ENCODE data around the gene NHSL2.

NHSL2 gene

DNA sequence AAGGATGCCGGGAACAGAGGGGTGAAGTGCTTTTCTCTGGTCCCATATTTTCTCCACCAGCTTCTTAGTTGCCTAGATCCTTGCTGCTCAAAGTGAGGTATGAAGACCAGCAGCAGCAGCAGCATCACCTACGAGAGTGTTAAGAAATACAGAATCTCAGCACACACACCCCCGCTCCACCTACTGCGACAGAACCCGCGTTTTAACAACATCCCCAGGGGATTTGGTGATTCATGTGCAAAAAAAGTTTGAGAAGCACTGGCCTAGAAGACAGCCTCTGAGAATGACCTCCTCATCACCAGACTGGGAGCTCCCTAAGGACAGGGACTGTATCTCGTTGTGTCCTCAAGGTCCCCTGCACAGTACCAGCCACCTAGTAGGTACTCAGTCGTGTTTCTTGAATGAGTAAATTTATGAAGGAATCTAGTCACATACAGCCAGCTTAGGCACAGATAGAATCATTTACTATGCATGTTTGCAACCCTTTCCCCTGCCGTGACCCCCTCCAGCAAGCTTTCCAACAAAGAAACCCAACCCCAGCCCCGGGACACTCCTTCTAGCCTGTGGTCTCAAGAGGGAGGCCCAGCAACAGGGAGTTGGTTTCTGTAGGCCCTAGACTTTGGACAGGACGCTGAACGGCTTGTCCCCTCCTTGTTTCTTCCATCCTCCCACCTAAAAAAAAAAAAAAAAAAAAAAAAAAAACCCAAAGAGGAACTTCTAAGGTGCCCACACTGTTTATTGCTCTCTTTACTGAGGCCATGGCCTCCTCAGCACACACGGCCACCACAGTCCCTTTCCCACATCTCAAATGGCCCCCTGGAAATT, 199.6 kb downstream of the NHSL2 start:
- DNase-seq (ENCODE audit: low read depth) = no peak

DNA sequence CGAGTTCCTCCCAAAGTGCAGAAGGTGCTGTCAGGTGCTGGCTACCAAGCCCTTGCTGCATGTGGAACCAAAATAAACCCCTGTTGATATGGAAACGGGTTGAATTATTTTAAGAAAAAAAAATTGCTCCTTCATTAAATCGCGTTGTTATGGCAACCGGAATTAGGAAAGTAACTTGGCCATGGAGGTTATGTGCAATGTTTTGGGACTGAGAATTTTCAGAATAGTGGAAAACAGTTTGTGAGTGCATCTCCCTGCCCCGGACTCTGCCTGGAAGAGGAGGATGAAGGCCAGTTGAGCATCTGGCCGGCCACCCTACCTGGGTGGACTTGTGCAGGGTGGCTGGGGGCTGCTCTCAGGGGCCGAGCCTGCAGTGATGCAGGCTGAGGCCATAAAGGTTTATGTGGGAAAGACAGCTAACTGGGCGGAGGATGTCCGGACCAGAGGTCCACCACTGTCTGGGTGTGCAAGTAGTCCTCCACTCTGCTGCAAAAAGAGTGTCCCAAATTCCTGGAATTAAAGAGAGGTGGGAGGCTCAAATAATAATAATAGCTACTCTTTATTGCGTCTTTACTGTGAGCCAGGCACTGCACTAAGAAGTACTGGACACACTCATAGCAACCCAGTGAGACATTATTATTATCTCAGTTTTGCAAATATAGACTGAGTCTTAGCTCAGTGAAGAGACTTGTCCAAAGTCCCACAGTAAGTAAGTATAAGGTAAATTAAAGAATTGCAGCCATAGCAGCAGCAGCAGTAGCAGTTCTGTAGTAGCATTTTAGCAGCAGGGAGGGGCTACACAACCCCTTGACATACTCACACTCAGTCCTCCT, 200.4 kb downstream of the NHSL2 start:
- no peak for DNase-seq (ENCODE audit: low read depth)

DNA sequence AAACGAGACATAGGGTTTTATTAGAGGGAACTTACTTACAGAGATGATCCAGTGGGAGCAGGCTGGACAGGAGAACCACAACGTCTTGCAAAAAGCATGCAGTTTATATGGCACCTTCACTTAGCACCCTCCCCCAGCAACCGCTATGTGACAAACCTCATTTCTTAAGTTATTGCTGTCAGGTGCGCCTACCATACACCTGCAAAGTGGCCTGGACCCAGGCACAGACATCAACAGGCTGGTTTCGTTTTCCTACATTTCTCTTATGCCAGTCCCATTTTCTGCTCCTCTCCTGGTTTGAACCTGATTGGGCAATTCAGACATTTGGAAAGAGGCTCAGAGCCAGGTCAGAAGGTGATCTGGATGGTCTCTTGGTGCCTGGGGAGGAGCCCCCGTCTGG, 202.8 kb downstream of the NHSL2 start:
- no peak for DNase-seq (ENCODE audit: low read depth)

DNA sequence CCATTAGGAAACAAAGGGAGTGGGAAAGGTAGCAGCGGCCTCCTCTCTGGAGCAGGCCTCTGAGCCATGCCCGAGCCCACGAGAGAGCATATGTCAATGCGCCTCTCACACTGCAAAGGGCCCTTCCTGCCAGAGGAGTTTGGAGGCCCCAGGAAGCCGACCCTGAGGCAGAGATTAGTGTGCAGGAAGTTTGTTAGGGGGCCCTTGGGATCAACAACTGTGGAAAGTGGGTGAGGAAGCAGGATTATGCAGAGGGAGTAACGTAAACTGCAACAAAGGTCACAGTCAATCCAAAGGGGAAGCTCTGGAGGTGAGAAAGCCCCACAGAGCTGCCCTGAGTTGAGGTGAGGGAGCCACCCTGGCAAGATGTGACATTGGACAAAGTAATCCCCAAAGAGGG, 203.7 kb downstream of the NHSL2 start:
- DNase-seq (ENCODE audit: low read depth) = no peak

DNA sequence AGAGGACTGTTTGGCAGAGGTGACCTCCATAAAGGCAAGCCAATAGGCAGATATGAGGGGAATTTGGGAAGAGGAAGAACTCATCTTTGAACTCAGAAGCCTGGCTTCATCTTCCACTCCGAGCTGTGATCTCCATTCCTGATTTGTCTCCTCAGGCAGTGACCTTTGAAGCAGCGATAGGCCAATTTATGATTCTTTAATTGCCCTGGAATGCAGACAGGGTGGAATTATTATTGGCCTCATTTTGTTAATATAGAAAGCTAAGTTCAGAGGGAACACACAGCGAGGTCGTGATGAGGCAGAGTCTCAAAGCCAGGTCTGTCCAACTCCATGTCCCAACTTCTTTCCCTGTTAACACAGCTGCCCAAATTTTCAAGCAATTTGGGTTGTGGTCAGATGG, 204.2 kb downstream of the NHSL2 start:
- no peak for DNase-seq (ENCODE audit: low read depth)

DNA sequence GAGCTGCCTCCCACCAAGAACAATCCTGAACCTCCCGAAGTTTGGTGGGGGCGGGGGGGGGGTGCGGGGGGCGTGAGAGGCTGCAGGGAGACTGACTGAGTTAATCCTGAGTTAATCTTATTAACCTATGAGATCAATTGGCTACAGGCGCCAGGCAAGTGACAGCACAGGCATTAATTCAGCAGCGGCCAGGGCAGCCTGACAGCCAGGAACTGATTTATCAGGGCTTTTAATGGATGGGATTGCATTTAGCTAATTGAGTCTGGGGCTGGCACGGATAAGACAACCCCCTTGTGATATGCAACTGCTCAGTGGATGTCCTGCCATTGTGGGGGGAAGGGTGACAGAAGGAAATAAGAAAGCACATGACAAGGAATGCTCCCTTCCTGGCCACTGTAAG, 204.7 kb downstream of the NHSL2 start:
- DNase-seq (ENCODE audit: low read depth) = no peak

DNA sequence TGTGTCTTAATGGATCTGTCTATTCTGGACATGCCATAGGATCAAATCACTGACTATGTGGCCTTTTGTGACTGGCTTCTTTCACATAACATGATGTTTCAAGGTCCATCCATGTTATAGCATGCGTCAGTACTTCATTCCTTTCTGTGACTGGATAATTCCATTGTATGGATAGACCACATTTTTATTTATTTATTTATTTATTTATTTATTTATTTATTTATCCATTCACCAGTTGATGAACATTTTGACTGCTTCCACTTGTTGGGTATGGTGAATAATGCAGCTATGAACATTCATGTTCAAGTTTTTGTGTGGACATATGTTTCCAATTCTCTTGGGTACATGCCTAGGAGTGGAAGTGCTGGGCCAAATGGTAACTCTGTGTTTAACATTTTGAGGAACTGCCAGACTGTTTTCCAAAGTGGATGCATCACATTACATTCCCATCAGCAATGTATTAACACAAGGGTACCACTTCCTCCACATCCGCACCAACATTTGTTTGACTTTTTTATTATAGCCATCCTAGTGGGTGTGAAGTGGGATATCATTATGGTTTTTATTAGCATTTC, 207.1 kb downstream of the NHSL2 start:
- DNase-seq (ENCODE audit: low read depth) = peak; percentile 56

DNA sequence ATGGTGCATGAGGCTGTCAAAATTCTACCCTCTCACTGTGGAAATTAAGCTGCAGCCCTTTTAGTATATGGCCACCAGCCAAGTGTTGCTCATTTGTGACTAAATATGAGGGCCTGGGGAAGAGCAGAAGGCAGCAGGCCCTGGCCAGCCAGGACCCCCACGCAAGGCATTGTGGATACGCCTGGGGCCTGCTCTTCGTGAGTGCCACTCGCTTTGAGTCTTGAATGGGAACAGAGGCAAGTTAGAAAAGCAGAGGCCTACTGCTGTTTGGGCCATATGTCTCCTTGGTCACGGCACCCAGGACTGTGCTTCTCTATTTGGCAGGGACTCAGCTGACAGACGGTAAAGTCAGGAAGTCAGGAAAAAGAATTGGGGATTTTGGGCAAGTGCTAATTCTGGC, 210.2 kb downstream of the NHSL2 start:
- no peak for DNase-seq (ENCODE audit: low read depth)

DNA sequence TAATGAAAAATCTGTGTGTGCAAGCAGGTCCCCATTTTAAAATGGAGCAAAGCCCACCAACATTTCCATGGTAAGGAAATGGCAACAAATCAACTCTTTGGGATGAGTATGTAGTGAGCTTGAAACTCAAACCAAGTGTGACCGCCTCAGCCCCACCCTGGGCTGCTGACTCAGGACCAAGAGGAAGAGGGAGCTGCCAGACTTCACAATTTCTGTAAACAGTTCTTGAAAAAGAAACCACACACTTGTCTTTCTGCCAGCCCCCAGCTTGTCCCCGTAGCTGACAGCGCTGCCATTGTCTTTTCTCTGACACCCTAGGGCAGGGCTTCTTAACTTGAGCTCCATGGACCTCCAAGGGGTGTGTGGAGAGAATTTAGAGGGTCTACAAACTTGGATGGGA, 210.7 kb downstream of the NHSL2 start:
- DNase-seq (ENCODE audit: low read depth) = peak; percentile 83

DNA sequence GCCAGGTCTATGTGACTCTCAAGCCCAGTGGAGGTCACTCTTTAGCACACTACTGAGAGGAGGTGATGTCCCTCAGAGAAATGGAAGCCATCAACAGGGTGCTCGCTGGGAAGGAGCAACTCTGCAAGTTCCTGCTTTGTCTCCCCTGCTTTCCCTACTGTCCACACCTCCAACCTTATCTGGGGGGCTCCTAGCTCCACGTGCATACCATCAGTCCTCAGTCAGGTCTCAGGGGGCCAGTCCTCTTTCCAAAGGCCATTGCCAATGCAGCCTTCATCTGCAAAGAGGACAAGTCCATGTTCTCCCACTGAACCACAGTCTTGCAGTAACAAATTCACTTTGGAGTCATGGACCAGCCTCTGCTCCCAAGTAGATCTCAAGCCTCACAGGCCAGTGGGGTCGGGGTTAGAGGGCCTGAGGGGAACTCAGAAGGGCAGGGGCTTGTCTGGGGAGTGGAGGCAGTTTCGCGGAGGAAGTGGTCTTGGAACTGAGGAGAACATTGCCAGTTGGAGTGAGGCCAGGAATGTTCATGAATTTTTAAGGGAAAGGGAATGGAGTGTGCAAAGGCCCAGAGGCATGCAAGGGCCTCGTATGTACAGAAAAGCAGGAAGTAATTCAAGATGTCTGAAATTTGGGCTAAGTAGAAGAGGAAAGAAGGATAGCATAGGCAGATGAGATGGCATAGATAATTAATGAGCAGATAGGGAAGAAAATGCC, 212.1 kb downstream of the NHSL2 start:
- no peak for DNase-seq (ENCODE audit: low read depth)

DNA sequence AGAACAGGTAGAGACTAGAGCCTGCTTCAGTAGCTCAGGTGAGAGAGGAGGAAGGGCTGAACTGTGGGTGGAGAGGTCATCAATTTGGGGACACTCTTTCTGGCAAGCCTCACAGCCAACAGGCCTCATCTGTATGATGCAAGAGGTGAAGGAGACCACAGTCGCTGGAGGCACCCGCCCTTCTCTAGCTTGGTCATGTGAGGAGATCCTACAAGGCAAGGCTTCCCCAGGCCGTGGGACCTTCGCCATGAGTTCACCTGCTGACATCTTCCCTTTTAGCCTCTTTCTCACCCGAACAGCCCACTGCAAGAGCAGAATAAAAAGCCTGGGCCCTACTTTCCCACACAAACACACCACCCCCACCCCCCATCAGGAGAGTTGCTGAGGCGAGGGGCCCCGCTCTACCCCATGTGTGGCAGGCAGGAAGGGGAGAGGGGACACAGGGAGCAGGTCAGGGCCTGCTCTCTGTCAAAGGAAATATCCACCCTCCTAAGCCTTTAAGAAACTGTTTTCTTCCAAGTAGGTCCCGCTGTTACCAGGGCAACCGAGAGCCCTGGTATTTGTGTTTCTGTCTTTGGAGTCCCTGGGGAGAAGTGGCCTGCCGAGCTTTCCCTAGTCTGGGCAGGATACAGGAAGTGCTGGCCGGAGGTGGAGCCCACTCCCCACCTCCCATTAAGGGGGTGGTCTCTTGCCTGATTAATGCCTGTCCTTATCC, 213.0 kb downstream of the NHSL2 start:
- DNase-seq (ENCODE audit: low read depth) = peak; percentile 55

DNA sequence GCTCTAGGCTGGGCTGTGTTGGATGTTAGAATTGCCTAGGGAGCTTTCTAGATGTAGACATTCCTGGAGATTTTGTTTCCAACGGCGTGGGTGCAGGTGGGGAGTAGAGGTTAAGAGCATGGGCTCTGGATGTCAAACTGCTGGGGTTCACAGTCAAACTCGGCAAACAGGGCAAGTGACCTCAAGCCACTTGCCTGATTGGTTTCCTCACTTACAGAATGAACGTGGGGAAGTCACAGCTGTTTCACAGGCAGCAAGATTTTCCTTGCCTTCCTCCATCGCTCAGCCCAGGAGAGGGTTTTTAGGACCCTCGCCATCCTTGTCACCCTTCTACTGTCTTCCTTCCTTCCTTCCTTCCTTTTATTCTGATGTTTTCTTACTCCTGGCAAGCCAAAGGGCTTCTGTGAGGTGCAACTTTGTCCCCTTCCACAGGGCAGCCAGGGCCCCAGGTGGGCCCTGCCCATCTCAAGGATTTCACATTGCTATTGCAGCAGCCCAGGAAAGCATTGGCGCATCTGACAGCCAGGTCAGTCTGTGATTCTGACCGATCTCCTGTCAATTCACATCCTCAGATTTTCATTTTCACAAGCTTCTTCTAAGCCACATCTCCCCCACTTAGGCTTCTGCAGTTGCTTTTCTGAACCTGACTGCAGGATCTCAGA, 214.0 kb downstream of the NHSL2 start:
- DNase-seq (ENCODE audit: low read depth) = no peak

DNA sequence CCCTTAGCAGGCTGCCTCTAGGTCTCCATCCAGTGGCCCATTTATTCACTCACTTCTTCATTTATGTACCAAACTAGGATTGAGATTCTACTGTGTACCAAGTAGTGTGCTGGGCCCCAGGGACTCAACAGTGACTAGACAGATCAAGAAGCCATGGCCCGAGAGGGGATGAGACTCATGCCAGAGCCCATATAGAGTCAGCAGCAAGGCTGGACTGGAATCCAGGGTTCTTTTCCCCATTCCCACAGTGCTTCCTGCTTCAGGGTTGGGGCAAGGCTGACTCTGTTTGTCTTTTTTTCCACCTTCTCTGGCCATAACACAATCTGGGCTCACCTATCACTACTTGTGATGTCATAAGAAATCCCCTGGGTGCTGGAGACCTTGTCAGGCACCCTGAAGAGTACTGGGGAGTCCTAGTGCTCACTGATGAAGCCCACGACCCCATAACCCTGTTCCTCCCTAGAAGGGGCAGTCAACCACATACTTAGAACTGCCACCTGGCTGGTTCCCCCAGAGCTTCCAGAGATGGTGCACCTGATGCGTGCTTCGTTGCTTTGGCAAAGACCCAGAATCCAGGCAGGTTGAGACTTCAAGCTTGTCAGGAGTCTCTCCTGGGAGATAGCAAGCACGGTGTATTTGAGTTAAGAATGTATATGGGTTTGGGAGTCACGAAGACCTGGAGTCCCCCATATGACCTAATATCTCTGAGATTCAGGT, 214.8 kb downstream of the NHSL2 start:
- no peak for DNase-seq (ENCODE audit: low read depth)

DNA sequence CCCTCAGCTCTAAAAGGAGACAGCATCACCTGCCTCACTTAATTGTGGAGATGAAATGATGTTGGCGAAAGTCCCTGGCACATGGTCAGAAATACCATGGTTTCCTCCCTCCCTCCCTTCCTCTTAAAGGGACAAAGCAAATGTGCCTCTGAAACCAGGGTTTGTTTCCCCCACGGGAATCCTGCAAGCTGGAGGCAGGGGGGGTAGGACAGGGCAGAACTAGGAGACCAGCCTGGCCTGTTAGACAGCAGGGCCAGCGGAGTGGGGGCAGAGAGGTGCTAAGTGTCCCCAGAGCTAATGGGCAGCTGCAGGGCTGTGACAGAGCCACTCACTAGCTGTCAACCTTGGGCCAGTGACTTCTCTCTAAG, 215.4 kb downstream of the NHSL2 start:
- peak; percentile 1 for DNase-seq (ENCODE audit: low read depth)

DNA sequence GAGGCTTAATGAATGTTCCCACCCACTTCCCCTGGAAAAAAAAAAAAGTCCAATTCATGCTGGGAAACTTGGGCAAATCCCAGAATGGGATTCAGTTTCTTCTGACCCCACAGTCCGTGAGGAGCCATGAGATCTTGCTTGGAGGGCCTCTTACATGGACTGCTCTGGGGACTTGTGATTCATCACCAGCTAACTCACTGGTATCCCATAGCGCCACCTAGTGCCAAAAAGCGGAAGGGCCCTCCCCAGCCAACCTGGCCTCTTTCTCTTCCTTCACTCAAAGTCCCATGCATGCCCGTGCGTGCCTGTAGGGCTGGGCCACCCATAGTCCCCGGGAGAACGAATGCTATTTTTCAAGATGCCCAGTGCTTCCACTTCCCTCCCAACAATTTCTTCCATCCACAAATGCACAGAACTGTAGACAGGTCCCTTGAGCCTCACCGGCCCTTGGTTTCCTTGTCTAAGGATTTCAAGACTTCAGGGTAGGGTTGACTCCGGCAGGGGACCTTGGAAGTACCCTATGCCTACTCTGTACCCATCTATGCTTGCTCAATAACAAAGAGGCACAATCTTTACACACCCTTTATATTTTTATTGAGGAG, 216.0 kb downstream of the NHSL2 start:
- peak; percentile 89 for DNase-seq (ENCODE audit: low read depth)

DNA sequence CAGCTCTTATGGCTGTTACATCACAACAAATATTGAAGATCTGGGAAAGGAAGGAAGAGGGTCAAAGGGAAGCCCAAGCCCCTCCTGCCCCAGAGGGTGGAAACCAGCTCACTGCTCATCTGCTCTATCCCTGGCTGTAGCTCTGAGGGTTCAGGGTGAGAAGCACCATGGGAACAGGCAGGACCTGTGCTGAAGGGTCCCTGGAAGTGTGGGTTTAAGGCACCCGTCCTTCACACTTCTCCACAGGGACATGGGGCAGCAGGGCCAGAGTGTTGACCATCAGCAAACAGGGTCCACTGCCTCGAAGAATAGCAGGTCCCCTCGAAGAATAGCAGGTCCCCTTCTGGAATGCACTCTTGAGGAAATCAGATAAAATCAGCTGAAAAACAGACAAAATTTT, 216.7 kb downstream of the NHSL2 start:
- DNase-seq (ENCODE audit: low read depth) = no peak

DNA sequence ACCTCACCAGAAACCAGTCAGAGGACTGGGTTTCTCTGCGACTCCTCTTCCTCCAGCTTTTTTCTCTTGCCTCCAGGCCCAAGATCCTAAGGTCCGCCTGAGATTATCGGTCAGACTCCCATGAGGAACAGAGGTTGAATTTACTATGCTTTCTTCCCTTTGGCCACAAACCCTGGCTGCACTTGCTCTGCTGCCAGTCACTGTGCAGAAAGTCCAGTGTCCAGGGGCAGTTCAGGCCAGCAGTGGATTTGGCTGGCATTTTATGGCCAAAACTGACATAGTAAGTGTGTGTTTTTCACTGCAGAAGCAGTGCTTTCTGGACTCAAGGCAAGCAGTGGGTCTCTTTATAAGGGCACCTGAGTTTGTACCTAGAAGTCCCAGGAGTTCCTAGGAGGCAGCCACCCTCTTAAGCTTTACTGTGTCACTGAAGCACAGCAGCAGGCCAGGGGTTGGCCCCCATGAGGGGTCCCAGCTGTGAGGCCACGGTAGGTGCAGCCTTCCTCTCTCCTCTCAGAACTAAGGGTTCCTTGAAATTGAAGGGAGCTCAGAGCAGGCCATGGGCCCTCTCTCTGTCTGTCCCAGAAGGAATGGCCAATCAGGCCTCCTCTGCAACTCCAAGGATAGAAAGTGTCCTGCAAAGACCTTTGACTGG, 217.7 kb downstream of the NHSL2 start:
- no peak for DNase-seq (ENCODE audit: low read depth)

DNA sequence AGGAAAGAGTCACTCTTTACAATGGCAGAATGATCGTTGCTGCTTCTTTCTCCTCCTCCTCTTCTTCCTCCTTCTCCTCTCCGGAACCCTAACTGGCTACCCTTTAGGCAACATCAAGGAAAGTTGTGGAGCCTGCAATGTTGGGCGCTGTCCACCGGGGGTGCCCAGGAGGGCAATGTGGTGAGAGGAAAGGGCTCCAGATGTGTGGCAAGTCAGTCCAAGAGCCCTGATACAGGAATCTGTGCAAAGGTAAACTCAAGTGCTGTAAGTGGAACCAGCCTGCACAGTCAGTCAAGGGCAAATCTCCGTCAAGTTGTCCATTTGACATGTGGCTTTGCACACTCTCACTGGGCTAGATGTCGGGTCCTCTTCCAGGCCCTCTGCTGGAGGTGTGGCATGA, 218.2 kb downstream of the NHSL2 start:
- no peak for DNase-seq (ENCODE audit: low read depth)

DNA sequence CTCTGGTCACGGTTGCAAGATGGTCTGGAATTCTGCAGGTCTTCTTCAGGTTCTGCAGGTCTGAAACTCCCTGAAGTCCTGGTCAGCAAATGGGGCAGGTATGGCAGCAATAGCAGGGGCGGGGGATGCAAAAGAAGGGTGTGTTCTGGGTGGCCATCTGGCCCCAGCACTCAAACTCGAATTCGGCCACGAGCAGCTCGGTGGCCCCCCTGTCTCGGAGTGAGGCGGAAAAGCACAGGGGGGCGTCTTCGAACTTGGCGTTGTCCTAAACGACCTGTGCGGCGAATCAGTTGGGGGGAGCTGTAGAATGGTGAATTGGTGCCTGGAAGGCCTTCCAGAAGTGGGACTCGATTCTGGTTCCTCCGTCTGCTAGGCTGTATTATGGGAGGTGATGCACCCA, 219.0 kb downstream of the NHSL2 start:
- no peak for DNase-seq (ENCODE audit: low read depth)
